HEK293 (cell line): ENCODE results near the gene CEP57L1.

Experiments
- CTCF ChIA-PET: fragments of 350-600 bp; formaldehyde crosslinking; extraction: SDS; loops from one replicate; lab custom pipeline; 2021; ENCODE audit warnings: antibody characterized with exemption; lab: Yijun Ruan, JAX
- POLR2A ChIA-PET: fragments of 300-600 bp; formaldehyde crosslinking; extraction: SDS; loops from one replicate; lab custom pipeline; 2020; ENCODE audit warnings: antibody characterized with exemption, inconsistent platforms; lab: Yijun Ruan, JAX
- H3K27ac ChIP-seq: fragments of 200-500 bp; sonication (Bioruptor generic); 2 replicates; pipeline ENCODE4 v1.5.1; 2014; ENCODE audit warnings: low read depth, low read length, control low read depth, inconsistent platforms; ENCODE audit errors: extremely low read depth
- H3K36me3 ChIP-seq, 2 experiments: fragments of 200-500 bp in 1 of 2; sonication (Bioruptor generic) in 1 of 2; 1 replicate in 1 of 2; 2 replicates in 1 of 2; pipeline ENCODE4 v1.5.1; 2014 to 2017; ENCODE audit warnings: inconsistent platforms in 2 of 2, low read length in 2 of 2; ENCODE audit not compliant: control insufficient read depth in 2 of 2, insufficient read depth in 1 of 2
- H3K4me1 ChIP-seq: fragments of 200-500 bp; sonication (Bioruptor generic); 2 replicates; pipeline ENCODE4 v1.5.1; 2014; ENCODE audit warnings: mild to moderate bottlenecking, low read length, inconsistent platforms; ENCODE audit not compliant: control insufficient read depth, insufficient read depth
- H3K4me3 ChIP-seq: 2 replicates; pipeline ENCODE4 v1.5.1; 2011; ENCODE audit warnings: low read depth, mild to moderate bottlenecking, control low read depth, low read length, moderate library complexity
- H3K9me3 ChIP-seq: fragments of 200-500 bp; sonication (Bioruptor generic); 2 replicates; pipeline ENCODE4 v1.5.1; 2014; ENCODE audit warnings: low read depth, low read length, inconsistent platforms; ENCODE audit not compliant: control insufficient read depth, insufficient read depth
- EGR2 ChIP-seq: fragments of 450-650 bp; formaldehyde crosslinking; IDR thresholded peaks from 2 replicates; pipeline ENCODE4 v1.5.1; 2016; ENCODE audit warnings: low read depth, missing biosample characterization, missing genetic modification characterization
- GLIS1 ChIP-seq: fragments of 450-650 bp; formaldehyde crosslinking; IDR thresholded peaks from 2 replicates; pipeline ENCODE4 v1.5.1; 2016; ENCODE audit warnings: missing biosample characterization, missing genetic modification characterization
- WT1 ChIP-seq: fragments of 450-650 bp; formaldehyde crosslinking; IDR thresholded peaks from 2 replicates; pipeline ENCODE4 v1.5.1; 2016; ENCODE audit warnings: missing biosample characterization, missing genetic modification characterization
- ZFP3 ChIP-seq: fragments of 450-650 bp; formaldehyde crosslinking; IDR thresholded peaks from 2 replicates; pipeline ENCODE4 v1.5.1; 2016; ENCODE audit warnings: low read depth, missing biosample characterization, missing genetic modification characterization
- ZNF146 ChIP-seq: fragments of 450-650 bp; formaldehyde crosslinking; IDR thresholded peaks from 2 replicates; pipeline ENCODE4 v1.5.1; 2016; ENCODE audit warnings: missing biosample characterization, missing genetic modification characterization
- ZNF2 ChIP-seq: fragments of 450-650 bp; formaldehyde crosslinking; IDR thresholded peaks from 2 replicates; pipeline ENCODE4 v1.5.1; 2016; ENCODE audit warnings: missing biosample characterization, missing genetic modification characterization
- ZNF23 ChIP-seq: fragments of 450-650 bp; formaldehyde crosslinking; IDR thresholded peaks from 2 replicates; pipeline ENCODE4 v1.5.1; 2016; ENCODE audit warnings: missing biosample characterization, missing genetic modification characterization, borderline replicate concordance
- ZNF248 ChIP-seq: fragments of 450-650 bp; formaldehyde crosslinking; IDR thresholded peaks from 2 replicates; pipeline ENCODE4 v1.5.1; 2017; ENCODE audit warnings: missing biosample characterization, missing genetic modification characterization
- ZNF335 ChIP-seq: fragments of 450-650 bp; formaldehyde crosslinking; conservative IDR thresholded peaks from 2 replicates; pipeline ENCODE4 v1.5.1; 2016; ENCODE audit warnings: missing biosample characterization, missing genetic modification characterization
- ZNF404 ChIP-seq: fragments of 450-650 bp; formaldehyde crosslinking; IDR thresholded peaks from 2 replicates; pipeline ENCODE4 v1.5.1; 2017; ENCODE audit warnings: missing biosample characterization, missing genetic modification characterization
- ZNF510 ChIP-seq: fragments of 450-650 bp; formaldehyde crosslinking; IDR thresholded peaks from 2 replicates; pipeline ENCODE4 v1.5.1; 2018; ENCODE audit warnings: mild to moderate bottlenecking, missing genetic modification characterization, missing biosample characterization; ENCODE audit not compliant: insufficient replicate concordance
- ZNF610 ChIP-seq: fragments of 450-650 bp; formaldehyde crosslinking; IDR thresholded peaks from 2 replicates; pipeline ENCODE4 v1.5.1; 2016; ENCODE audit warnings: missing biosample characterization, missing genetic modification characterization, borderline replicate concordance
- ZNF624 ChIP-seq: fragments of 450-650 bp; formaldehyde crosslinking; IDR thresholded peaks from 2 replicates; pipeline ENCODE4 v1.5.1; 2017; ENCODE audit warnings: missing biosample characterization, missing genetic modification characterization
- ZNF639 ChIP-seq: fragments of 450-650 bp; formaldehyde crosslinking; IDR thresholded peaks from 2 replicates; pipeline ENCODE4 v1.5.1; 2016; ENCODE audit warnings: missing biosample characterization, missing genetic modification characterization
- ZNF658 ChIP-seq: fragments of 450-650 bp; formaldehyde crosslinking; IDR thresholded peaks from 2 replicates; pipeline ENCODE4; 2016; ENCODE audit warnings: missing biosample characterization, missing genetic modification characterization
- ZNF664 ChIP-seq: fragments of 450-650 bp; formaldehyde crosslinking; IDR thresholded peaks from 2 replicates; pipeline ENCODE4 v1.5.1; 2016; ENCODE audit warnings: missing biosample characterization, missing genetic modification characterization
- ZNF692 ChIP-seq: fragments of 450-650 bp; formaldehyde crosslinking; IDR thresholded peaks from 2 replicates; pipeline ENCODE4 v1.5.1; 2016; ENCODE audit warnings: missing biosample characterization, missing genetic modification characterization
- ZNF768 ChIP-seq: fragments of 450-650 bp; formaldehyde crosslinking; IDR thresholded peaks from 2 replicates; pipeline ENCODE4 v1.5.1; 2018; ENCODE audit warnings: missing biosample characterization, mild to moderate bottlenecking, missing genetic modification characterization
- ZNF777 ChIP-seq: fragments of 450-650 bp; formaldehyde crosslinking; IDR thresholded peaks from 2 replicates; pipeline ENCODE4 v1.5.1; 2017; ENCODE audit warnings: missing biosample characterization, missing genetic modification characterization, borderline replicate concordance
- ZXDB ChIP-seq: fragments of 450-650 bp; formaldehyde crosslinking; IDR thresholded peaks from 2 replicates; pipeline ENCODE4 v1.5.1; 2016; ENCODE audit warnings: missing biosample characterization, missing genetic modification characterization
- TF ChIP-seq, protein P1 (sequence below): fragments of 450-650 bp; formaldehyde crosslinking; IDR thresholded peaks from 2 replicates; pipeline ENCODE4 v1.5.1; 2017; ENCODE audit warnings: missing biosample characterization, missing genetic modification characterization

The CEP57L1 gene

DNA sequence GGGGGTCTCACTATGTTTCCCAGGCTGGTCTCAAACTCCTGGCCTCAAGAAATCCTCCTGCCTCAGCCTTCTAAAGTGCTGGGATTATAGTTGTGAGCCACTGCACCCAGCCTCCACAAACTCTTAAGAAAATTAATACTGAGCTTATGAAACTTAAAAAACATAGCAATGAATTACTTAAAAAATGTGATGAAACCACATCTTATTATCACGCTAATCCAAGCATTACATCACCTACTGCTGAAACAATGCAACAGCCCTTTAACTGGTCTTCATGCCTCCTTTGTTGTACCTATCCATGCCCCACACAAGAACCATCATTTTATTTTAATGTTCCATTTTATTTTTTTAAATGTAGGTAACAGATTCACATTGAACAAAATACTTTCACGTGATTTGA is 25.6 kb upstream of the CEP57L1 start:
- TF ChIP-seq, protein P1, sequence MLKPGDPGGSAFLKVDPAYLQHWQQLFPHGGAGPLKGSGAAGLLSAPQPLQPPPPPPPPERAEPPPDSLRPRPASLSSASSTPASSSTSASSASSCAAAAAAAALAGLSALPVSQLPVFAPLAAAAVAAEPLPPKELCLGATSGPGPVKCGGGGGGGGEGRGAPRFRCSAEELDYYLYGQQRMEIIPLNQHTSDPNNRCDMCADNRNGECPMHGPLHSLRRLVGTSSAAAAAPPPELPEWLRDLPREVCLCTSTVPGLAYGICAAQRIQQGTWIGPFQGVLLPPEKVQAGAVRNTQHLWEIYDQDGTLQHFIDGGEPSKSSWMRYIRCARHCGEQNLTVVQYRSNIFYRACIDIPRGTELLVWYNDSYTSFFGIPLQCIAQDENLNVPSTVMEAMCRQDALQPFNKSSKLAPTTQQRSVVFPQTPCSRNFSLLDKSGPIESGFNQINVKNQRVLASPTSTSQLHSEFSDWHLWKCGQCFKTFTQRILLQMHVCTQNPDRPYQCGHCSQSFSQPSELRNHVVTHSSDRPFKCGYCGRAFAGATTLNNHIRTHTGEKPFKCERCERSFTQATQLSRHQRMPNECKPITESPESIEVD, result 0 out of 2 replicates have a peak, but pooled peaks have one; percentile 42
- no peak for TF ChIP-seq ZNF248 (tag by site-specific recombination)
- ChIA-PET POLR2A (interaction anchor here (0.7 to 2.4 kb wide), 2 partner anchors 25 to 61 kb away, joined by 3 to 11 read pairs; partner anchors contain the start of gene SESN1), CTCF (interaction anchor here (0.6 to 1.7 kb wide), 9 partner anchors 23 to 1008 kb away, joined by 3 to 5 read pairs (median 4); no protein-coding TSS in a partner anchor)
- H3K36me3 ChIP-seq, result no peaks in the 10 kb centered on the region
- no peak overlapping the region for H3K4me3 ChIP-seq
- no peak overlapping the region for H3K27ac ChIP-seq
- H3K4me1 ChIP-seq, result peaks cover 22% of the 10 kb centered on the region
- H3K9me3 ChIP-seq, result no peaks in the 10 kb centered on the region

DNA sequence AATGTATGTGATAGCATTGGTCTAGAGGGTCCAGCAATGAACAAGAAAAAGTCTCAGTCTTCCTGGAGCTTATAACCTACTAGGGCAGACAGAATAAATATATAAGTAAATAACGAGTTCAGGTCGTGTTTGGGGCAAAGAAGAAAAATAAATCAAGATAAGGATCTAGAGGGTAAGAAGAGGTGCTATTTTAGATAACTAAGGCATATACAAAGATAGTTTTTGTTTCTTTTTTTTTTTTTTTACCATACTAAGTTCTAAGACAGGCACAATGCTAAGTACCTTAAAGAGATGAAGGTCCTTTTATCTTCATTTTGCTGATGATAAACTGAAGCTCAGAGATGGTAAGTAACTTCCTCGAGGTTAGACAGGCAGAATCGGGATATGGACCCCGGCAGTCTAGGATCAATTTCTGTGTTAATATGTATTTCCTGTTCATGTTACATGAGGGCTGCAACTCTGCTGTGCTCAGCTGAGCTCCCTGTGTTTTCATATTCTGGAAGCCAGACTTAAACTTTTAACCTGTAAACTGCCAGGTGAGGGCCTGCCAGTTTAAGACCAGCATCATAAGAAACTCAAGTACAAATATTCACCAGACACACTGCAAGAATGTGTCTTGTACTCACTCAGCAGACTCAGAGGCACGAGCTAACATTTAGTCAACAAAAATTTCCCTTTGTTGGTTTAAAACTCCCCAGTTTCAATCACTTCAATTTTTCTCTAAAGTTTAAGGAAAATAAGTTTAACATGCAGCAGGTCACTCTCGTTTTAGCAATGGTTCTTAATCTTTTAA is 24.0 kb upstream of the CEP57L1 start:
- Histone ChIP-seq H3K4me1 (peaks cover 26% of the 10 kb centered on the region), H3K9me3 (no peaks in the 10 kb centered on the region), H3K4me3 (no peak overlapping the region), H3K36me3 (no peaks in the 10 kb centered on the region), H3K27ac (no peak overlapping the region)
- CTCF ChIA-PET, result interaction anchor here (0.6 to 6.7 kb wide), 29 partner anchors 9 to 1091 kb away, joined by 3 to 156 read pairs (median 4); no protein-coding TSS in a partner anchor
- POLR2A ChIA-PET, result interaction anchor here (0.9 to 2.4 kb wide), 4 partner anchors 23 to 512 kb away, joined by 3 to 11 read pairs (median 4); partner anchors contain the start of genes FOXO3 and SESN1
- TF ChIP-seq ZNF23 (tag by site-specific recombination) (no peak), ZNF335 (tag by site-specific recombination) (peak; percentile 69), ZNF658 (no peak), ZNF624 (tag by site-specific recombination) (no peak), WT1 (no peak), ZNF768 (tag by site-specific recombination) (no peak), ZNF664 (tag by site-specific recombination) (no peak)

DNA sequence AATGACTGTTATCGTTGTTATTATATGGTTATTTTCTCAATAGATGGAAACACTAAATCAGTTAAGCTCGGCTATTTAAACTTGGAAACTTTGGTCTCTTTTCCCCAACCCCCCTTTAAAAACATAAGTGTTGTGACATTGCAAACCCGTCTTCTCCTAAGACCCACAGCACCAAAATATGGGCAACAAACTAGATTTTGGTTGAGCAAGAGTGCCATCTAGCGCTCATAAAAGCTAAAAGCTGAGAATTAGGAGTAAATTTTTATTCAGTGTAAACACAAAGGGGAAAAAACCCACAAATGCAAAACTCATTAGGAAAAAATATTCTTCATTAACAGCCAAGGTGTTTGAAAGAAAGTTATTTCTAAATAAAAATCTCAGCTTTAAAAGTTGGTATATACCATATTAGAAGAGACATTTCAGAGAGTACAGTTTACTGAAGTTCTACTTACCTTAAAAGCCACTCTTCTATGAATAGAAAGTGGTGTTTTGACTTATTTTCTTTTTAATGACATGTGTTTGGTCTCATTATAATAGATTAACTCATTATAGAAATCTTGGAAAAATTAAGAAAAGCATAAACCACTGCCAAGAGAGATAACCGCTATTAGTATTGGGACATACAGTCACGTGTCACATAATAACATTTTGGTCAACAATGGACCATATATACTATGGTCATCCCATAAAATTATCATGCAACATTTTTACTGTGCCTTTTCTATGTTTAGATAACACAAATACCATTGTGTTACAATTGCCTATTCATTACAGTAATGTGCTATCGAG is 21.8 kb upstream of the CEP57L1 start:
- Histone ChIP-seq H3K4me1 (peaks cover 30% of the 10 kb centered on the region), H3K27ac (no peak overlapping the region), H3K9me3 (no peaks in the 10 kb centered on the region), H3K4me3 (no peak overlapping the region), H3K36me3 (no peaks in the 10 kb centered on the region)
- CTCF ChIA-PET, result interaction anchor here (0.6 to 6.7 kb wide), 67 partner anchors 8 to 1082 kb away, joined by 3 to 156 read pairs (median 4); partner anchors contain the start of gene SESN1
- POLR2A ChIA-PET, result interaction anchor here (0.6 to 1.5 kb wide), 2 partner anchors 21 to 102 kb away, joined by 3 to 6 read pairs; partner anchors contain the start of genes CEP57L1 and SESN1
- TF ChIP-seq ZNF510 (tag by site-specific recombination) (no peak), EGR2 (tag by site-specific recombination) (no peak), ZNF146 (tag by site-specific recombination) (no peak), ZNF610 (no peak), ZFP3 (tag by site-specific recombination) (no peak), ZNF664 (tag by site-specific recombination) (no peak), ZNF777 (tag by site-specific recombination) (no peak), GLIS1 (tag by site-specific recombination) (no peak), ZNF692 (peak; percentile 10), ZXDB (tag by site-specific recombination) (no peak), ZNF404 (tag by site-specific recombination) (no peak), ZNF639 (tag by site-specific recombination) (no peak), ZNF2 (tag by site-specific recombination) (peak; percentile 53; the same call in 1 of the 2 replicates)
- TF ChIP-seq, protein P1, result peak; percentile 4; the same call in 1 of the 2 replicates
